LNCAP (cell line): ENCODE data around the gene RALGAPB.

Source experiments
- CTCF ChIP-seq: fragments of 450-650 bp; IDR thresholded peaks from 2 replicates; pipeline ENCODE4 v1.5.1; 2017; ENCODE audit warnings: mild to moderate bottlenecking

RALGAPB gene

DNA sequence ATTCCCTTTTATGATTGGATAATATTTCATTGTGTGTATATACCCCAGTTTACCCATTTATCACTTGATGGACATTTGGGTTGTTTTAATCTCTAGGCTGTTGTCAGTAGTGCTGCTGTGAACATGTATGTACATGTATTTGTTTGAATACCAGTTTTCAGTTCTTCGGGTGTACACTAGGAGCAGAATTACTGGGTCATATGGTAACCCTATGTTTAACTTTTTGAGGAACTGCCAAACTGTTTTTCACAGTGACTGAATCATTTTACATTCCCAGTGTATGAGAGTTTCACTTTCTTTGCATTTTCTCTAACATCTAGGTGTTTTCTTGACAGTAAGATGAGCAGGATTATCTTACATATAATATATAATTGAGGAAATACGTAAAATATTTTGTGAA is 63.7 kb downstream of the RALGAPB start:
- no peak for TF ChIP-seq CTCF

- no peak for TF ChIP-seq CTCF
Observed at GRCh38 chr20:38537176-38537575, 64.5 kb downstream of the RALGAPB start.

- TF ChIP-seq CTCF = no peak
Observed at GRCh38 chr20:38538789-38539188, 66.1 kb downstream of the RALGAPB start.

DNA sequence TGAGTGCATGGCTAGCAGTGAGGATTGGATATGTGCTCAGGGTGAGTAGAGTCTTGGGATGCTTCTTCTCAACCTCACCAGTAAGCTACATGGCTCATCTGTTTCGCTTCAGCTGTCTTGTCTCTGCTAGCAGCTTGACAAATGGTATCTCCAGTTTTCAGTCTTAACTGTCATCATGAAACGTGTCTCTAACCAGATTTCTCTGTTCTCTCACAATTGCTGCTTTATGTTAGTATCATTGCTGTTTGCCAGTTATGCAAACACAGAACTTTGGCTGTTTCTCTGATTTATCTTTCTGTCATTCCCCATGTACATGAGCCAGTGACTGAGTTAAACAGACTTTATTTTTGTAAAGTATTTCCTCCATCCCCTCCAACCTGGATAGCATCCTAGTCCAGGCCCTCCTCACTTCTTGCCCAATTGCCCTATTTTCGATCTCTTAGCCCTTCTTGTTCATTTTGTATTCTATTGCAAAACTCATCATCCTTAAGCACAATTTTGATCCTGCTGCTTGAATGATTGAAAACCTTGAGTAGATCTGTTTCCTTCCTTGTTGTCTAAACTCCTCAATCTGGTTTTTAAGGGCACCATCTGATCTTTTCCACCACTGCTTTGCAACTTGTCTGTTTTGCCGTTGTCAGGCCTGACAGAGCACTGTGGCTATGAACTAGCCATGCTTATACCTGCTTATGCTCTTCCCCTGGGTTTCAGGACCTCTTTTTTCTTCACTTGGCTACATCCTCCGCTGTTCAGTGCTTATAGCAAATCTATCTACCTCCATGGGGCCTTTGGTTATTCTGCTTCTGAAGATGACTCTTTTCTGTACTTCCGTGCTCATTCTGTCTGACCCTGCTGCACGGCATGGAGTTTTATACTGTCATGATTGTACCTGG is 70.6 kb downstream of the RALGAPB start:
- TF ChIP-seq CTCF = no peak

DNA sequence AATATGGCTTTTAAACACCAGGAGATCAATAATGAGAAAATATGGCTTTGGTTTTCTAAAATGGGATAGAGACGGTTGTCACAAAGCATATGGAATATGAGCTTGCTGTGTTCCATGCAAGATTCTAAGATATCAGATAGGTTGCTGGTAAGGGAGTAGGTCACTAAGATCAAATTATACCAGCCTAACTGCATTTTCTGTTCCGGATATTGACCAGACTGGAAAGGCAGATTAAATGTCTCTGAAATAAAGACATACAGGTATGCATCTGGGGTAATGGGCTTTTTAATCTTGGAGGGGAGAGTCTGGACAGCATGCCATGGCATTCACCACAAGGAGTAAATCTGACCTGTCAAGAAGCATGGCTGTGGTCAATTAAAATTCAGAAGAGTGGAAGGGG is 73.1 kb downstream of the RALGAPB start:
- TF ChIP-seq CTCF = no peak

GRCh38 chr20:38547288-38548085 is 74.8 kb downstream of the RALGAPB start:
- no peak for TF ChIP-seq CTCF

- TF ChIP-seq CTCF = no peak
Observed at GRCh38 chr20:38548356-38549083, 75.9 kb downstream of the RALGAPB start.
